ENCODE results near the gene AKR1C1. TPM values are rescaled to one million over a fixed set of nuclear protein-coding genes. Genes with fewer than 3 reads are reported as not detected.
"Not testable (repeated sequence)": the region's sequence is repeated elsewhere in the genome, so short reads cannot be mapped to it uniquely, and the experiment has no call there.

Gene AKR1C1
- total RNA-seq, 1 experiment from 2014 or later: 16.3 TPM

- DNase-seq (ENCODE audit: low spot score): no peak
These were observed 19.6 kb downstream of the AKR1C1 start for GRCh38 chr10:4982764-4983226.

GRCh38 chr10:4983615-4984216 lies 20.5 kb downstream of the AKR1C1 start:
- no peak for DNase-seq (ENCODE audit: low spot score)

GRCh38 chr10:4984223-4984622 lies 21.0 kb downstream of the AKR1C1 start:
- no peak for DNase-seq (ENCODE audit: low spot score)

- no peak for DNase-seq (ENCODE audit: low spot score)
These were observed 21.9 kb downstream of the AKR1C1 start for GRCh38 chr10:4984971-4985594.

GRCh38 chr10:4988000-4988641 lies 24.9 kb downstream of the AKR1C1 start:
- not testable (repeated sequence) for DNase-seq (ENCODE audit: low spot score)

GRCh38 chr10:4990217-4990616 lies 27.0 kb downstream of the AKR1C1 start:
- DNase-seq (ENCODE audit: low spot score): no peak

- DNase-seq (ENCODE audit: low spot score): not testable (repeated sequence)
These were observed 28.2 kb downstream of the AKR1C1 start for GRCh38 chr10:4991463-4991862.

- DNase-seq (ENCODE audit: low spot score): not testable (repeated sequence)
These were observed 29.3 kb downstream of the AKR1C1 start for GRCh38 chr10:4992564-4992963.

GRCh38 chr10:4994260-4994659 lies 31.0 kb downstream of the AKR1C1 start:
- DNase-seq (ENCODE audit: low spot score): not testable (repeated sequence)

- DNase-seq (ENCODE audit: low spot score): no peak
These were observed 35.5 kb downstream of the AKR1C1 start for GRCh38 chr10:4998671-4999070.

GRCh38 chr10:5002013-5002727 lies 39.0 kb downstream of the AKR1C1 start:
- DNase-seq (ENCODE audit: low spot score): no peak

- DNase-seq (ENCODE audit: low spot score): not testable (repeated sequence)
These were observed 40.2 kb downstream of the AKR1C1 start, which contains the start of gene AKR1C2 for GRCh38 chr10:5003127-5004029. TSS of gene AKR1C2 (minus strand) at chr10:5003857. CDS start at chr10:5003835, 22 bp downstream.

GRCh38 chr10:5004030-5004385 lies 40.8 kb downstream of the AKR1C1 start:
- DNase-seq (ENCODE audit: low spot score): not testable (repeated sequence)

GRCh38 chr10:5004501-5004900 lies 41.3 kb downstream of the AKR1C1 start:
- DNase-seq (ENCODE audit: low spot score): not testable (repeated sequence)

GRCh38 chr10:5008857-5009548 lies 45.8 kb downstream of the AKR1C1 start:
- not testable (repeated sequence) for DNase-seq (ENCODE audit: low spot score)

- DNase-seq (ENCODE audit: low spot score): not testable (repeated sequence)
These were observed 46.8 kb downstream of the AKR1C1 start for GRCh38 chr10:5010043-5010442.

- DNase-seq (ENCODE audit: low spot score): not testable (repeated sequence)
These were observed 48.2 kb downstream of the AKR1C1 start for GRCh38 chr10:5011392-5011791.

- DNase-seq (ENCODE audit: low spot score): no peak
These were observed 49.4 kb downstream of the AKR1C1 start for GRCh38 chr10:5012595-5012994.

GRCh38 chr10:5013385-5013784 lies 50.2 kb downstream of the AKR1C1 start:
- no peak for DNase-seq (ENCODE audit: low spot score)

- DNase-seq (ENCODE audit: low spot score): not testable (repeated sequence)
These were observed 51.1 kb downstream of the AKR1C1 start for GRCh38 chr10:5014200-5014910.

Data from HT-29 (cell line).